AG04449 (cell line): ENCODE measurements around the gene CAMTA1.
A peak's percentile ranks its signal among the peaks of the same experiment; 100 is the strongest.

Source experiments
- CTCF ChIA-PET: fragments of 350-600 bp; formaldehyde crosslinking; extraction: SDS; loops from one replicate; lab custom pipeline; 2021; ENCODE audit warnings: antibody characterized with exemption; lab: Yijun Ruan, JAX
- POLR2A ChIA-PET: fragments of 400-600, 350-600 bp; formaldehyde crosslinking; extraction: SDS; loops from one replicate; lab custom pipeline; 2020; ENCODE audit warnings: antibody characterized with exemption, inconsistent platforms; lab: Yijun Ruan, JAX
- DNase-seq: peaks from one replicate; pipeline ENCODE4 v3.0.0-alpha.2; 2010; ENCODE audit warnings: low read depth, low spot score
- H3K4me3 ChIP-seq: 2 replicates; pipeline ENCODE4 v1.5.1; 2011; ENCODE audit warnings: low read depth, mild to moderate bottlenecking, control low read depth, low read length
- CTCF ChIP-seq: IDR thresholded peaks from one replicate; pipeline ENCODE4 v1.5.1; 2011; ENCODE audit warnings: mild to moderate bottlenecking, moderate library complexity, low read length, control low read depth, inconsistent platforms; ENCODE audit not compliant: insufficient read depth; ENCODE audit errors: missing control alignments

The CAMTA1 gene

GRCh38 chr1:7646164-7646563, 860.9 kb downstream of the CAMTA1 start:
- ChIA-PET POLR2A (no interaction called here), CTCF (interaction anchor here (1.2 to 6.1 kb wide), 2 partner anchors 192 to 604 kb away, joined by 4 to 58 read pairs; no protein-coding TSS in a partner anchor)
- no peak for DNase-seq
- H3K4me3 ChIP-seq, result no peak overlapping the region
- TF ChIP-seq CTCF, result no peak

GRCh38 chr1:7646981-7647901, 862.0 kb downstream of the CAMTA1 start:
- no peak for DNase-seq
- TF ChIP-seq CTCF, result peak; percentile 90
- H3K4me3 ChIP-seq, result no peak overlapping the region
- POLR2A ChIA-PET, result no interaction called here
- CTCF ChIA-PET, result interaction anchor here (0.6 to 8.1 kb wide), 41 partner anchors 11 to 929 kb away, joined by 3 to 73 read pairs (median 4); no protein-coding TSS in a partner anchor

- no peak overlapping the region for H3K4me3 ChIP-seq
- POLR2A ChIA-PET, result no interaction called here
- CTCF ChIA-PET, result interaction anchor here (0.8 to 8.1 kb wide), 14 partner anchors 9 to 930 kb away, joined by 3 to 73 read pairs (median 7); no protein-coding TSS in a partner anchor
- TF ChIP-seq CTCF, result no peak
- DNase-seq, result no peak
These were observed 863.6 kb downstream of the CAMTA1 start for GRCh38 chr1:7648761-7649384.

- POLR2A ChIA-PET, result no interaction called here
- no peak overlapping the region for H3K4me3 ChIP-seq
- no peak for DNase-seq
- no peak for TF ChIP-seq CTCF
- CTCF ChIA-PET, result interaction anchor here (8.1 kb wide), 1 partner anchor 16 kb away, joined by 62 read pairs; no protein-coding TSS in a partner anchor
These were observed 865.5 kb downstream of the CAMTA1 start for GRCh38 chr1:7650801-7651200.

- no peak for DNase-seq
- H3K4me3 ChIP-seq, result no peak overlapping the region
- ChIA-PET POLR2A (no interaction called here), CTCF (interaction anchor here (8.1 kb wide), 1 partner anchor 15 kb away, joined by 62 read pairs; no protein-coding TSS in a partner anchor)
- TF ChIP-seq CTCF, result no peak
These were observed 865.9 kb downstream of the CAMTA1 start for GRCh38 chr1:7651203-7651602.

GRCh38 chr1:7652061-7652460, 866.8 kb downstream of the CAMTA1 start:
- no peak for DNase-seq
- no peak for TF ChIP-seq CTCF
- POLR2A ChIA-PET, result no interaction called here
- CTCF ChIA-PET, result interaction anchor here (8.1 kb wide), 1 partner anchor 14 kb away, joined by 62 read pairs; no protein-coding TSS in a partner anchor
- no peak overlapping the region for H3K4me3 ChIP-seq
